GM12891 (cell line): ENCODE measurements around the gene IREB2.

Source experiments
- POLR2A ChIP-seq: IDR thresholded peaks from 2 replicates; pipeline ENCODE4 v1.6.1; 2011; ENCODE audit warnings: low read depth, low read length, control low read depth
- POLR2AphosphoS5 ChIP-seq: IDR thresholded peaks from 2 replicates; pipeline ENCODE4 v1.6.1; 2011; ENCODE audit warnings: low read depth, low read length, control low read depth
- TAF1 ChIP-seq: IDR thresholded peaks from 2 replicates; pipeline ENCODE4 v1.6.1; 2011; ENCODE audit warnings: low read depth, low read length, control low read depth

DNA sequence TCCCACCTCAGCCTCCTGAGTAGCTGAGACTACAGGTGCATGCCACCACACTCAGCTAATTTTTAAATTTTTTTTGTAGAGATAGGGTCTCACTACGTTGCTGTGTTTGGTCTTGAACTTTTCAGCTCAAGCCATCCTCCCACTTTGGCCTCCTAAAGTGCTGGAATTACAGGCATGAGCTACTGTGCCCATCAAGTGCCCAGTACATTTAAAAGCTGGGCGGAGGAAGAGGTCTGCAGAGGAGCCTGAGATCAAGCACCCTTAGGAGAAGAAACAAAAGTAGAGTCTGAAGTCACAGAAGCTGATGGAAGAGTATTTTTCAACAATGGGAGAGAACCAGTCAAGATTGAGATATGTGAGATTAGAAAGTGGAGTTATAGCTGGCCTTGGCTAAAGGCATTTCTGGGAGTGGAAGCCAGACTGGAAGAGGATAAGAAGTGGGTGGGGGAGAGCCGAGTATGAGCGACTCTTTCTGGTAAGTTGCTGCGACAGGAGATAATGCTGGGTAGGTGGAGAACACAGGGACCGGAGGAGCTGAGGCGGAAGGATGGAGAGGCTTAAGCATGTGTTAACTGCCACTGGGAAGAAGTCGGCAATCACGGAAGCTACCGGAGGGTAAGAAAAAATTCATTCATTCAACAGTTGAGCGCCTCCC is 782 bp upstream of the IREB2 start:
- TF ChIP-seq POLR2AphosphoS5 = no peak
- TF ChIP-seq POLR2A = no peak
- no peak for TF ChIP-seq TAF1
